KOPT-K1 (cell line): Measurements from ENCODE around the gene CDHR3.
"Not testable (repeated sequence)": the region's sequence is repeated elsewhere in the genome, so short reads cannot be mapped to it uniquely, and the experiment has no call there.

Experiments
- H3K27ac ChIP-seq: fragments of 200-600 bp; sonication (generic); 2 replicates; pipeline ENCODE4 v1.5.1; 2016; ENCODE audit warnings: antibody characterized with exemption, mild to moderate bottlenecking, low read depth, low read length; ENCODE audit not compliant: poor library complexity, severe bottlenecking
- H3K36me3 ChIP-seq: fragments of 200-600 bp; sonication (generic); 2 replicates; pipeline ENCODE4 v1.5.1; 2017; ENCODE audit warnings: antibody characterized with exemption, mild to moderate bottlenecking, low read length, moderate library complexity; ENCODE audit not compliant: insufficient read depth
- H3K9me3 ChIP-seq: fragments of 200-600 bp; sonication (generic); 2 replicates; pipeline ENCODE4 v1.5.1; 2017; ENCODE audit warnings: antibody characterized with exemption, low read length, mild to moderate bottlenecking; ENCODE audit not compliant: insufficient read depth, poor library complexity, severe bottlenecking

Gene CDHR3

DNA sequence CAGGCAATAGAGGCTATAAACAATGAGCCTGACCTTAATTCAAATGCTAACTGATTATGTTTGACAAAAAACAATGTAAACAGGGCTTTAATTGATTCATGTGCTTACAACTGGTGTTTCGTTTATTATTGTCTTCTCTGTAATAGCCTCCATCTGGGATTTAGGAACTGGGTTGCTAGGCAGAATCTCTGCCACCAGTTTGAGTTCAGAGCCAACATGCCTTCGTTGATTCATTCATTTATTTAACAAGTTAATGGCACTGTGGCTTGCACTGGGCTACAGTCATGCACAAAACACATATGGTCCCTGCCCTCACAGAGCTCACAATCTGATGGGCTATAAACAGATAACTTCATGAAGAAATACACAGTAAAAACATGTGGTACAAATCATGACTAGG, 19.6 kb upstream of the CDHR3 start:
- no peak overlapping the region for H3K27ac ChIP-seq
- no peaks in the 10 kb centered on the region for H3K9me3 ChIP-seq
- no peaks in the 10 kb centered on the region for H3K36me3 ChIP-seq

DNA sequence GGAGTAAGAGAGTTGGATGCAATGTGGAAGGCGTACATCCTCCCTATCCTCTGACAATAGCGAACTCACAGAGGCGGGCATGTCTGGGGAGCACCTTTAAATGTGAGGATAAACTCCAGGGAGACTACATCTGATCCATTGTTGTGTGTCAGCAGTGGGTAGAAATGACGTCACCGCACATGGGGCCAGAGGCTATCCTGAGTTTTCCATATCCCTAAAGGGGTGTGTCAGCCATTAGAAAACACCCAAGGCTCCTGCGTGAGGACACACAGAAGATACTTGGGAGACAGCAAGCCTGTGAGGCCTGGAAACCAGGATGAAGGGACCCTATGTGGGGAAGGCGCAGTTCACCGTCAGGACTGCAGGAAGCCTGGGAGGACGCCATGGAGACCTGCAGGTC, 17.2 kb upstream of the CDHR3 start:
- Histone ChIP-seq H3K9me3 (no peaks in the 10 kb centered on the region), H3K36me3 (no peaks in the 10 kb centered on the region), H3K27ac (no peak overlapping the region)

GRCh38 chr7:105951597-105951996, 11.5 kb upstream of the CDHR3 start:
- Histone ChIP-seq H3K27ac (no peak overlapping the region), H3K36me3 (no peaks in the 10 kb centered on the region), H3K9me3 (peaks cover 24% of the 10 kb centered on the region)

DNA sequence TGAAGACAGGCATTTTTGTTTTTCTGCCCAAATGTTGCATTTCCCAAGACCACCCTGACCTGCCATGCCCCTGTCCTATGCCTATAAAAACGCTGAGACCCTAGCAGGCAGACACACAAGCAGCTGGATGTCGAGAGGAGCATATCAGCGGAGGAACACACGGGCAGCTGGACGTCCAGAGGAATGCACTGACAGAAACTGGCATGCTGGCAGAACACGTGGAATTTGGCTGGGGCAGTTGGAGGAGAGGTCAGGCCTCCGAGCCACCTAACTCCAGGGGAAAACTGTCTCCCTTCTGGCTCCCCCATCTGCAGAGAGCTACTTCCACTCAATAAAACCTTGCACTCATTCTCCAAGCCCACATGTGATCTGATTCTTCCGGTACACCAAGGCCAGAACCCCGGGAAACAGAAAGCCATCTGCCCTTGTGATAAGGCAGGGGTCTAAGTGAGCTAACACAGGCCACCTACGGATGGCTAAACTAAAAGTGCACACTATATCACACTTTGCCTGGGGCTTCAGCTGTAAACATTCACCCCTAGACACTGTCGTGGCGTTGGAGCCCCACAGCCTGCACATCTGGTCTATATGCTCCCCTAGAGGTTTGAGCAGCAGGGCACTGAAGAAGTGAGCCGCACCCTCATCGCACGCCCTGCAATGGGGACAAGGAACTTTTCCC, 10.0 kb upstream of the CDHR3 start:
- Histone ChIP-seq H3K9me3 (peaks cover 24% of the 10 kb centered on the region), H3K27ac (no peak overlapping the region), H3K36me3 (no peaks in the 10 kb centered on the region)

DNA sequence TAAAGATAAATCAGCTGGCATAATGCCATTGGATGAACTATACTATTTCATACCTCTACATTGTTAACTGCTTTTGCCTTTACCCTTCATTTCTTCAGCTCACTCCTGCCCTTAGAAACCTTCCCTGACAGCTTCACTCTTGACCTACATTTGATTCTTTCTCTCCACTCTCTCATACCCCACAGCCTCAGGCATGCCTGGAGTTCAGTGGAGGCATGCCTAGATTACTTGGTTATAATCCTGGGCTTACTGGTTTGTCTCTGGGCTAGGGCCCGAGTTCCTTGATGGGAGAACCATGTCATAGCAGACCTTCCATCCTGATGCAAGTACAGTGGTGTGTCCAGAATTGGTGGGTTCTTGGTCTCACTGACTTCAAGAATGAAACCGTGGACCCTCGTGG, 8.4 kb upstream of the CDHR3 start:
- no peaks in the 10 kb centered on the region for H3K36me3 ChIP-seq
- peaks cover 24% of the 10 kb centered on the region for H3K9me3 ChIP-seq
- H3K27ac ChIP-seq, result no peak overlapping the region

- not testable (repeated sequence) for H3K36me3 ChIP-seq, H3K27ac ChIP-seq
- peaks cover 24% of the 10 kb centered on the region for H3K9me3 ChIP-seq
These were observed 7.2 kb upstream of the CDHR3 start for GRCh38 chr7:105955651-105956466.

- no peak overlapping the region for H3K27ac ChIP-seq
- H3K9me3 ChIP-seq, result peaks cover 4% of the 10 kb centered on the region
- no peaks in the 10 kb centered on the region for H3K36me3 ChIP-seq
These were observed 5.1 kb upstream of the CDHR3 start for GRCh38 chr7:105958012-105958411.

GRCh38 chr7:105962353-105962752, 711 bp upstream of the CDHR3 start:
- H3K36me3 ChIP-seq, result no peaks in the 10 kb centered on the region
- H3K27ac ChIP-seq, result no peak overlapping the region
- no peaks in the 10 kb centered on the region for H3K9me3 ChIP-seq

DNA sequence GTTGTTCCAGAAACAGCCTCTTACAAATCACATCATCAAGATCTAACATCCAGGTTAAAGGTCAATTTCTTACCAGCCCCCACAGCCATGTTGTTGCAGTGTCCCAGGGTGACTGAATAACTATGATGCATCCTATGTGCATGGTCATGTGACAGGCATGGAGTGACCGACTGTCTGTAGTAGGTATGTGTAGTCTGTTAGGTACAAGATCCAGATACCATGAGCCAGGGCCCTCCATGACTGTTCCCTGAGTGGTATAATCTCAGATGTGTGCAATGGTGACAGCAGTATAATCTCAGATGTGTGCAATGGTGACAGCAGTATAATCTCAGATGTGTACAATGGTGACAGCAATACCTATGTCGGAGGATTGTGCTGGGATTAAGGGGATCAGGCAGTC, 8.8 kb downstream of the CDHR3 start:
- H3K36me3 ChIP-seq, result no peaks in the 10 kb centered on the region
- H3K9me3 ChIP-seq, result no peaks in the 10 kb centered on the region
- H3K27ac ChIP-seq, result no peak overlapping the region

- Histone ChIP-seq H3K9me3 (no peaks in the 10 kb centered on the region), H3K27ac (no peak overlapping the region), H3K36me3 (no peaks in the 10 kb centered on the region)
These were observed 9.2 kb downstream of the CDHR3 start for GRCh38 chr7:105972276-105972675.

- Histone ChIP-seq H3K27ac (no peak overlapping the region), H3K9me3 (no peaks in the 10 kb centered on the region), H3K36me3 (no peaks in the 10 kb centered on the region)
These were observed 11.4 kb downstream of the CDHR3 start for GRCh38 chr7:105974471-105974870.

- no peaks in the 10 kb centered on the region for H3K9me3 ChIP-seq
- no peaks in the 10 kb centered on the region for H3K36me3 ChIP-seq
- H3K27ac ChIP-seq, result no peak overlapping the region
These were observed 12.8 kb downstream of the CDHR3 start for GRCh38 chr7:105975770-105976417.

DNA sequence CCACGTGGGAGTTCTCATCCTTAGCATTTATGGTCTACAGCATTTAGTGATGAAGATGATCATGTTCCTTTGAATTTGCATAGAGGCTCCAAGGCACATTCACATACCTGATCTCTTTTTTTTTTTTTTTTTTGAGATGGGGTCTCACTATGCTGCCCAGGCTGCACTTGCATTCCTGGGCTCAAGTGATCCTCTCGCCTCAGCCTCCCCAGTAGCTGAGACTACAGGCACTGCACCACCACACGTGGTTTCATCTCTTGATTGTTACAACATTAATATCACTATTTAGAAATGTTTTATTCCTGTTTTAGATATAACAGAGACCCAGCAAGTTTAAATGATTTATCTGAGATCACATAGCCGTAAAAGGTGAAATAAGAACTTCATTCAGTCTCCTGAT, 13.8 kb downstream of the CDHR3 start:
- no peaks in the 10 kb centered on the region for H3K9me3 ChIP-seq
- H3K27ac ChIP-seq, result no peak overlapping the region

GRCh38 chr7:105978035-105978434, 15.0 kb downstream of the CDHR3 start:
- no peaks in the 10 kb centered on the region for H3K36me3 ChIP-seq
- H3K27ac ChIP-seq, result no peak overlapping the region
- H3K9me3 ChIP-seq, result no peaks in the 10 kb centered on the region

More for the DNA sequence above, 13.8 kb downstream of the CDHR3 start:
- H3K36me3 ChIP-seq, result no peaks in the 10 kb centered on the region

GRCh38 chr7:105978974-105979373, 15.9 kb downstream of the CDHR3 start:
- H3K27ac ChIP-seq, result no peak overlapping the region
- no peaks in the 10 kb centered on the region for H3K9me3 ChIP-seq
- no peaks in the 10 kb centered on the region for H3K36me3 ChIP-seq
